ENCODE results near the gene CACNA1I.
"Not testable (repeated sequence)": the region's sequence is repeated elsewhere in the genome, so short reads cannot be mapped to it uniquely, and the experiment has no call there.

CACNA1I gene

GRCh38 chr22:39570665-39571064 is at the start of gene CACNA1I:
Gene CACNA1I (plus strand): TSS chr22:39570753. CDS start chr22:39570753, 0 bp downstream.
- no peak for DNase-seq

- peak; percentile 38 for DNase-seq
Observed at GRCh38 chr22:39521106-39521885, 49.3 kb upstream of the CACNA1I start.

- not testable (repeated sequence) for DNase-seq
Observed at GRCh38 chr22:39522091-39522490, 48.5 kb upstream of the CACNA1I start.

GRCh38 chr22:39522567-39523300 is 47.8 kb upstream of the CACNA1I start:
- DNase-seq: peak; percentile 37

- no peak for DNase-seq
Observed at GRCh38 chr22:39524089-39524752, 46.3 kb upstream of the CACNA1I start.

GRCh38 chr22:39524753-39525657 is 45.5 kb upstream of the CACNA1I start:
- DNase-seq: no peak

GRCh38 chr22:39525658-39525975 is 44.9 kb upstream of the CACNA1I start:
- DNase-seq: no peak

GRCh38 chr22:39526736-39527171 is 43.8 kb upstream of the CACNA1I start:
- DNase-seq: peak; percentile 37

GRCh38 chr22:39527481-39527961 is 43.0 kb upstream of the CACNA1I start:
- DNase-seq: no peak

- no peak for DNase-seq
Observed at GRCh38 chr22:39528080-39528661, 42.4 kb upstream of the CACNA1I start.

- DNase-seq: peak; percentile 85
Observed at GRCh38 chr22:39528681-39529486, 41.7 kb upstream of the CACNA1I start.

- no peak for DNase-seq
Observed at GRCh38 chr22:39529487-39529851, 41.1 kb upstream of the CACNA1I start.

GRCh38 chr22:39530116-39530515 is 40.4 kb upstream of the CACNA1I start:
- DNase-seq: no peak

- DNase-seq: peak; percentile 62
Observed at GRCh38 chr22:39530692-39531331, 39.7 kb upstream of the CACNA1I start.

- DNase-seq: peak; percentile 100
Observed at GRCh38 chr22:39532215-39533073, 38.1 kb upstream of the CACNA1I start, which contains the start of gene RPS19BP1. Gene RPS19BP1 (minus strand): TSS chr22:39532748. CDS start chr22:39532738, 10 bp downstream.

GRCh38 chr22:39534092-39534506 is 36.5 kb upstream of the CACNA1I start:
- no peak for DNase-seq

GRCh38 chr22:39534591-39535356 is 35.8 kb upstream of the CACNA1I start:
- DNase-seq: peak; percentile 34

GRCh38 chr22:39535357-39535725 is 35.2 kb upstream of the CACNA1I start:
- no peak for DNase-seq

Measured in MV-4-11 (cell line).